HEK293T (cell line): Measurements from ENCODE around the gene LINGO1.

Experiments used
- ELF4 ChIP-seq: fragments of 450-650 bp; IDR thresholded peaks from 2 replicates; pipeline ENCODE4 v1.6.1; 2017; ENCODE audit warnings: antibody characterized with exemption
- SP1 ChIP-seq: fragments of 450-650 bp; IDR thresholded peaks from 2 replicates; pipeline ENCODE4 v1.6.1; 2017
- TF ChIP-seq, protein P1 (sequence below): fragments of 450-650 bp; IDR thresholded peaks from 2 replicates; pipeline ENCODE4 v1.6.1; 2016

DNA sequence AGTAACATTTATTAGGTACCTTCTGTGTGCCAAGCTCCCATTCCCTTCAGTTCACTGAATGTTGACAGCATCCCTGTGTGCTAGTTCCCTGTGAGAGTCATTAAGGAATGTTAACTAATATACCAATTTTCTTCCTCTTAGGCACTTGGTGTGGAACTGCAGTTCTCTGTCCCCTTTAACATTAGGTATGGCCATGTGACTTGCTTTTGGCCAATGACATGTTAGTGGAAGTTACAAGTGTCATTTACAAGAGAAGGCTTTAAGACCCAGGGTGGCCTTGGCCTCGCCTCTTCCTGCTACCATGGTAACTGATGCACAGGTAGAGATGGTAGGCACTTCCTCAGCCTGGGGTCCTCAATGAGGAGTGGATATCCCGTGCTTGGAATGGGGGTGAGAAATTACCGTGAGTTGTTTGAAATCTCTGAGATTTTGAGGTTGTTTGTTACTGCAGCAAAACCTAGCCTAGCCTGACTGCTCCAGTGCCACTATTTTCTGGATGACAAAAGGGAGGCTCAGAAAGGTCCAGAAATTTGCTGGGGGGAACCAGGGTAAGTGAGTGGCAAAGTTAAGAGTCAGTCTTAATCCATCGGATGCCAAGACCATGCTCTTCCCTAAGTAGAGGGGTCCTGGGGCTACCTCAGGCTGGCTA, 21.2 kb upstream of the LINGO1 start:
- TF ChIP-seq, protein P1, sequence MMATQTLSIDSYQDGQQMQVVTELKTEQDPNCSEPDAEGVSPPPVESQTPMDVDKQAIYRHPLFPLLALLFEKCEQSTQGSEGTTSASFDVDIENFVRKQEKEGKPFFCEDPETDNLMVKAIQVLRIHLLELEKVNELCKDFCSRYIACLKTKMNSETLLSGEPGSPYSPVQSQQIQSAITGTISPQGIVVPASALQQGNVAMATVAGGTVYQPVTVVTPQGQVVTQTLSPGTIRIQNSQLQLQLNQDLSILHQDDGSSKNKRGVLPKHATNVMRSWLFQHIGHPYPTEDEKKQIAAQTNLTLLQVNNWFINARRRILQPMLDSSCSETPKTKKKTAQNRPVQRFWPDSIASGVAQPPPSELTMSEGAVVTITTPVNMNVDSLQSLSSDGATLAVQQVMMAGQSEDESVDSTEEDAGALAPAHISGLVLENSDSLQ = no peak
- TF ChIP-seq SP1 (no peak), ELF4 (no peak)
